GM10266 (cell line): ENCODE results near the gene ADD3.

Source experiments
- DNase-seq: peaks from one replicate; pipeline ENCODE4 v3.0.0; 2012; ENCODE audit errors: extremely low spot score
- TF ChIP-seq, protein P1 (sequence below): IDR thresholded peaks from 2 replicates; pipeline ENCODE4 v1.5.1; 2012; ENCODE audit warnings: mild to moderate bottlenecking, low read depth; ENCODE audit not compliant: control insufficient read depth, insufficient read depth; ENCODE audit errors: missing control alignments

ADD3 gene

GRCh38 chr10:109987452-109988211, 20.2 kb upstream of the ADD3 start:
- TF ChIP-seq, protein P1, sequence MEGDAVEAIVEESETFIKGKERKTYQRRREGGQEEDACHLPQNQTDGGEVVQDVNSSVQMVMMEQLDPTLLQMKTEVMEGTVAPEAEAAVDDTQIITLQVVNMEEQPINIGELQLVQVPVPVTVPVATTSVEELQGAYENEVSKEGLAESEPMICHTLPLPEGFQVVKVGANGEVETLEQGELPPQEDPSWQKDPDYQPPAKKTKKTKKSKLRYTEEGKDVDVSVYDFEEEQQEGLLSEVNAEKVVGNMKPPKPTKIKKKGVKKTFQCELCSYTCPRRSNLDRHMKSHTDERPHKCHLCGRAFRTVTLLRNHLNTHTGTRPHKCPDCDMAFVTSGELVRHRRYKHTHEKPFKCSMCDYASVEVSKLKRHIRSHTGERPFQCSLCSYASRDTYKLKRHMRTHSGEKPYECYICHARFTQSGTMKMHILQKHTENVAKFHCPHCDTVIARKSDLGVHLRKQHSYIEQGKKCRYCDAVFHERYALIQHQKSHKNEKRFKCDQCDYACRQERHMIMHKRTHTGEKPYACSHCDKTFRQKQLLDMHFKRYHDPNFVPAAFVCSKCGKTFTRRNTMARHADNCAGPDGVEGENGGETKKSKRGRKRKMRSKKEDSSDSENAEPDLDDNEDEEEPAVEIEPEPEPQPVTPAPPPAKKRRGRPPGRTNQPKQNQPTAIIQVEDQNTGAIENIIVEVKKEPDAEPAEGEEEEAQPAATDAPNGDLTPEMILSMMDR = no peak

DNA sequence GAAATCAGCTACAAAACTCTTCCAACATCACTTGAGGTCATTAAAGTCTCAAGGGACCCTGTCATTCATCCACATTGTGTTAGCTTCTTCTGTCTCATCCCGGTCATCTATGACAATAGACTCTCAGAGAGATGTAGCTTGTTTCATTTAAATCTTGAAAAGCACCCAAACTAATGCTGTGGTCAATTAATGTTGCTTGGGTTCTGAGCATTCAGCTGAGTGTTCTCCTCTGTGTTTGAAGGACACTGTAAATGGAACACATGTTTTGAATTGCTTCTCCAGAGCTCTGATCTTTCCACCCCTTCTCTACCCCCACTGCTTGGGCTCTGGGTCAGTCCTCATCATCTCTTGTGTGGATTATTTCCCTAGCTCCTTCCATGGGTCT, 19.6 kb upstream of the ADD3 start:
- TF ChIP-seq, protein P1 = no peak
- no peak for DNase-seq

More at GRCh38 chr10:109987452-109988211, 20.2 kb upstream of the ADD3 start:
- DNase-seq = no peak

DNA sequence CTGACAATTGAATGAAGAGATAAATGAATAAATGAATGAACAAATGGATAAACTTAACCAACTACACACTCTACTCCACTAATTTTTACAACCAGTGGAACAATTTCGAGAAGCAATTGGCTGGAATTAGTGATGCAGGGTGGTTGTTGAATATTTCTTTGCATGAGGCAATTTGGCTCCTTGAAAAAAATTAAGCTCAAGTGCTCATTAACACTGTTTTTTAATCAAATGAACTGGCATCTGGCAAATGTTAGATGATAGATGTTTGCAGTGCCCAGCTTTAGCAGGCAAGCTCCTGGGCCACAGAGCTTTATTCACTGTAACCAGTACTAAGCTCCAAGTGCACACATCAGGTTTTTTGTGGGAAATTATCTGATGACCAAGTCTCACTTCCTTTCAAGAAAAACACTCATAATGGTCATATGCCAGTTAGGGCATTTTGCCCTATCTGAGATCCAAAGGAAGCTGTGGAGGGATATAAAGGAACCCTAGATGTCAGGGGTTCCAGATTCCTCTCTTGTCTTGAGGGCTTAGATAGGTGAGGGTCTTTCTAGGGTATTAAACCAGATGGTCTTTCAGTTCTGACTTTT, 16.4 kb upstream of the ADD3 start:
- TF ChIP-seq, protein P1 = no peak
- DNase-seq = no peak

DNA sequence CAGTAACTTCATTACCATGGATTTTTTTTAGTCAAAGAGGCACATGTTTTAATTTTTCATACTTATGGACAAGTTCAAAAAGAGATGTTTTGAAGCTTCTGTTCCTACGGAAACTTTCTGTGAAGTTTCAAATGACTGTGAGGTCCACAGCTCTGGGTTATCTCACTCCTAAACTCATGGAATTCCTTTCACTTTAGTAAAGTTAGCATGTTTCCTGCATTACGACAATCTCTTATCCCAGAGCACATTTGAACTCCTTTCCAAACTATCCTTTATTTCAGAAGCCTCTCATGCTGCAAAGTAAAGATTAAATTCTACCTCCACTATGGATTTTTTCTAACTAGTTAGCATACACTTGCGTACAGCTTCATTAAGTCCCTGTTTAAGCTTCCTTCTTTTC, 15.3 kb upstream of the ADD3 start:
- DNase-seq = no peak
- TF ChIP-seq, protein P1 = no peak

DNA sequence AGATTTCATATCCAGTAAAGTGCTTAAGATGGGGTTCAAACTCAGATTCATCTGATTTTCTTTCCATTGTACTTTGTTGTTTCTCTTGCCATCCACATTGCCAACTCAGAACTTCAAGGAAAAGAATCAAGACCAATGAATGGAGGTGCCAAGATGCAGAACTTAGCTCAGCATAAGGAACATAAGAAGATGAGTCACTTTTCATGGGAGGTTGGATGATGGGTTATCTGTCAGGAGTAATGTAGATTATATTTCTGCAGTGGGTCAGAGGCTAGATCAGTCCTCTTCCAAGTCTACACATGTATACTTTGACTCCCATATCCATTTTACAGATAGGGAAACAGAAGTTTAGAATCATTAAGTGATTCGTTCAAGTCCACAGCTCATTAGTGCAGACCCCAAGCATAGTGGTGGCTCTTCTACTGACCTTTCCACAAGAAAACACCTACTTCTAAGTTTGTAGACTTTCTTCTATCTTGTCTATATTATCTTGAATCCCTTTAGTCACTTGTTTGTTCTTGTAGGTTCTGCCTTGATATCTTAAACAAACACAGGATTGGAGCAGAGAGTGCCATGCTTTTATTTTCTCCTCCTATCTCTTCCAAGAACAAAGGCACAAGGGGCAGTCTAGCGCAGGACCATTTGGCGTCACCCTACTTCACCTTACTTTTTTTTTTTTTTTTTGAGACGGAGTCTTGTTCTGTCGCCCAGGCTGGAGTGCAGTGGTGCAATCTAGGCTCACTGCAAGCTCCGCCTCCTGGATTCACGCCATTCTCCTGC, 14.0 kb upstream of the ADD3 start:
- TF ChIP-seq, protein P1 = no peak
- DNase-seq = no peak

GRCh38 chr10:109994711-109995577, 12.8 kb upstream of the ADD3 start:
- TF ChIP-seq, protein P1 = no peak
- DNase-seq = no peak
